Measurements from ENCODE around the gene NOTCH3. TPM values are rescaled to one million over a fixed set of nuclear protein-coding genes. Genes with fewer than 3 reads are reported as not detected.

NOTCH3 gene
- total RNA-seq, 1 donor from 2014 or later: 559 TPM

GRCh38 chr19:15248648-15249527 lies 48.1 kb upstream of the NOTCH3 start:
- no peaks in the 10 kb centered on the region for H3K9me3 Mint-ChIP-seq (ENCODE audit: low read depth)
- H3K27ac Mint-ChIP-seq (ENCODE audit: unreplicated experiment): peak overlapping the region; percentile 100
- H3K36me3 Mint-ChIP-seq (ENCODE audit: low read depth): peaks cover 24% of the 10 kb centered on the region
- no peak for TF ChIP-seq CTCF (IDR thresholded peaks at IDR 0.05)
- H3K4me1 Mint-ChIP-seq (ENCODE audit: low read depth): peaks cover 90% of the 10 kb centered on the region
- no peaks in the 10 kb centered on the region for H3K27me3 Mint-ChIP-seq (ENCODE audit: low read depth)
- DNase-seq (ENCODE audit: low spot score): no peak
- H3K4me3 Mint-ChIP-seq (ENCODE audit: unreplicated experiment): peak overlapping the region; percentile 57

DNA sequence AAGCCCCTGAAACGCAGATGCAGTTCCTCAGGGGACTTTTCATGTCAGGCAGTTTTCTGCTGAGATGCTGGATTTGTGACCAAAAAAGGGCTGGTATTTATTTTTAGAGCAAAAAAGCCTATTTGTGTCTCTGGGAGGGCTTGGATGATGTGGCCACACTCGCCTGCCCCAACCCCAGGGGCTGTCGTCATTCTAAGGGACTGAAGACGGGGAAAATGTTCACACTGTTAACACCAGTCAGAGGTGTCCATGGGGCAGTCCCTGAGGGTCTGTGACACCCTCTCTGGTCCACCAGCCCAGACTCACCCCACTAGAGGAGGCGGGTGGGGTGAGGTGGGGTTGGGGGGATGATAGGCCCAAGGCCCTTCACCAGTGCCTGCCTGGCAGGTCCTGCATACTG lies 47.3 kb upstream of the NOTCH3 start:
- Mint-ChIP-seq H3K36me3 (ENCODE audit: low read depth) (peaks cover 23% of the 10 kb centered on the region), H3K4me3 (ENCODE audit: unreplicated experiment) (peak overlapping the region; percentile 28), H3K4me1 (ENCODE audit: low read depth) (peaks cover 82% of the 10 kb centered on the region), H3K27me3 (ENCODE audit: low read depth) (no peaks in the 10 kb centered on the region), H3K9me3 (ENCODE audit: low read depth) (no peaks in the 10 kb centered on the region), H3K27ac (ENCODE audit: unreplicated experiment) (peak overlapping the region; percentile 100)
- TF ChIP-seq CTCF (IDR thresholded peaks at IDR 0.05): no peak
- no peak for DNase-seq (ENCODE audit: low spot score)

- Mint-ChIP-seq H3K9me3 (ENCODE audit: low read depth) (no peaks in the 10 kb centered on the region), H3K4me1 (ENCODE audit: low read depth) (peaks cover 75% of the 10 kb centered on the region), H3K27ac (ENCODE audit: unreplicated experiment) (peak overlapping the region; percentile 100), H3K27me3 (ENCODE audit: low read depth) (no peaks in the 10 kb centered on the region), H3K36me3 (ENCODE audit: low read depth) (peaks cover 19% of the 10 kb centered on the region), H3K4me3 (ENCODE audit: unreplicated experiment) (no peak overlapping the region)
- DNase-seq (ENCODE audit: low spot score): no peak
- TF ChIP-seq CTCF (IDR thresholded peaks at IDR 0.05): no peak
Measured at GRCh38 chr19:15247107-15248014, 46.6 kb upstream of the NOTCH3 start.

GRCh38 chr19:15246198-15246481 lies 45.3 kb upstream of the NOTCH3 start:
- no peaks in the 10 kb centered on the region for H3K9me3 Mint-ChIP-seq (ENCODE audit: low read depth)
- peak overlapping the region; percentile 19 for H3K4me3 Mint-ChIP-seq (ENCODE audit: unreplicated experiment)
- DNase-seq (ENCODE audit: low spot score): no peak
- peaks cover 62% of the 10 kb centered on the region for H3K4me1 Mint-ChIP-seq (ENCODE audit: low read depth)
- no peak for TF ChIP-seq CTCF (IDR thresholded peaks at IDR 0.05)
- no peaks in the 10 kb centered on the region for H3K27me3 Mint-ChIP-seq (ENCODE audit: low read depth)
- peaks cover 19% of the 10 kb centered on the region for H3K36me3 Mint-ChIP-seq (ENCODE audit: low read depth)
- H3K27ac Mint-ChIP-seq (ENCODE audit: unreplicated experiment): peak overlapping the region; percentile 100

All from chondrocyte (in vitro differentiated cells).